ENCODE data around the gene MRE11.

Gene MRE11

GRCh38 chr11:94481342-94481741, 12.3 kb downstream of the MRE11 start:
- DNase-seq (ENCODE audit: low spot score), result no peak
- in situ Hi-C loops (cut with MboI; ENCODE audit: low sequenced_read_pairs, unreplicated experiment), result no loop called here
- TF ChIP-seq CTCF (IDR thresholded peaks at IDR 0.05; ENCODE audit: borderline replicate concordance, control extremely low read depth, extremely low read depth, insufficient read depth, missing control alignments), result no peak

- in situ Hi-C loops (cut with MboI; ENCODE audit: low sequenced_read_pairs, unreplicated experiment), result no loop called here
- TF ChIP-seq CTCF (IDR thresholded peaks at IDR 0.05; ENCODE audit: borderline replicate concordance, control extremely low read depth, extremely low read depth, insufficient read depth, missing control alignments), result no peak
- DNase-seq (ENCODE audit: low spot score), result no peak
These were observed 16.0 kb downstream of the MRE11 start for GRCh38 chr11:94477624-94478023.

- DNase-seq (ENCODE audit: low spot score), result peak; percentile 44
- no peak for TF ChIP-seq CTCF (IDR thresholded peaks at IDR 0.05; ENCODE audit: borderline replicate concordance, control extremely low read depth, extremely low read depth, insufficient read depth, missing control alignments)
- in situ Hi-C loops (cut with MboI; ENCODE audit: low sequenced_read_pairs, unreplicated experiment), result no loop called here
These were observed 20.5 kb downstream of the MRE11 start for GRCh38 chr11:94472916-94473799.

- in situ Hi-C loops (cut with MboI; ENCODE audit: low sequenced_read_pairs, unreplicated experiment), result no loop called here
- TF ChIP-seq CTCF (IDR thresholded peaks at IDR 0.05; ENCODE audit: borderline replicate concordance, control extremely low read depth, extremely low read depth, insufficient read depth, missing control alignments), result no peak
- peak; percentile 37 for DNase-seq (ENCODE audit: low spot score)
These were observed 24.2 kb downstream of the MRE11 start for GRCh38 chr11:94469416-94469815.

- TF ChIP-seq CTCF (IDR thresholded peaks at IDR 0.05; ENCODE audit: borderline replicate concordance, control extremely low read depth, extremely low read depth, insufficient read depth, missing control alignments), result no peak
- in situ Hi-C loops (cut with MboI; ENCODE audit: low sequenced_read_pairs, unreplicated experiment), result no loop called here
These were observed 34.1 kb downstream of the MRE11 start for GRCh38 chr11:94459576-94459975.

GRCh38 chr11:94457118-94458029, 36.3 kb downstream of the MRE11 start:
- in situ Hi-C loops (cut with MboI; ENCODE audit: low sequenced_read_pairs, unreplicated experiment), result no loop called here
- DNase-seq (ENCODE audit: low spot score), result peak; percentile 6
- TF ChIP-seq CTCF (IDR thresholded peaks at IDR 0.05; ENCODE audit: borderline replicate concordance, control extremely low read depth, extremely low read depth, insufficient read depth, missing control alignments), result no peak

More at GRCh38 chr11:94459576-94459975, 34.1 kb downstream of the MRE11 start:
- peak; percentile 13 for DNase-seq (ENCODE audit: low spot score)
